ENCODE measurements around the gene DRICH1.

Gene DRICH1

GRCh38 chr22:23613193-23613972, 18.7 kb downstream of the DRICH1 start:
- TF ChIP-seq CTCF (conservative IDR thresholded peaks at IDR 0.05; ENCODE audit: control insufficient read depth, insufficient read depth, low read depth, low read length), result no peak
- no peak overlapping the region for H3K4me3 ChIP-seq (ENCODE audit: control insufficient read depth, low read depth, low read length)
- peak; percentile 11 for DNase-seq (ENCODE audit: low read depth)

- no peak for TF ChIP-seq CTCF (conservative IDR thresholded peaks at IDR 0.05; ENCODE audit: control insufficient read depth, insufficient read depth, low read depth, low read length)
- DNase-seq (ENCODE audit: low read depth), result no peak
- H3K4me3 ChIP-seq (ENCODE audit: control insufficient read depth, low read depth, low read length), result no peak overlapping the region
Measured at GRCh38 chr22:23609983-23610781, 21.9 kb downstream of the DRICH1 start.

- TF ChIP-seq CTCF (conservative IDR thresholded peaks at IDR 0.05; ENCODE audit: control insufficient read depth, insufficient read depth, low read depth, low read length), result no peak
- H3K4me3 ChIP-seq (ENCODE audit: control insufficient read depth, low read depth, low read length), result no peak overlapping the region
- DNase-seq (ENCODE audit: low read depth), result no peak
Measured at GRCh38 chr22:23608583-23608982, 23.5 kb downstream of the DRICH1 start.

GRCh38 chr22:23606204-23607131, 25.7 kb downstream of the DRICH1 start:
- no peak overlapping the region for H3K4me3 ChIP-seq (ENCODE audit: control insufficient read depth, low read depth, low read length)
- DNase-seq (ENCODE audit: low read depth), result no peak
- no peak for TF ChIP-seq CTCF (conservative IDR thresholded peaks at IDR 0.05; ENCODE audit: control insufficient read depth, insufficient read depth, low read depth, low read length)

- H3K4me3 ChIP-seq (ENCODE audit: control insufficient read depth, low read depth, low read length), result no peak overlapping the region
- no peak for TF ChIP-seq CTCF (conservative IDR thresholded peaks at IDR 0.05; ENCODE audit: control insufficient read depth, insufficient read depth, low read depth, low read length)
- DNase-seq (ENCODE audit: low read depth), result no peak
Measured at GRCh38 chr22:23604939-23605712, 27.0 kb downstream of the DRICH1 start.
